MM.1S (cell line): Measurements from ENCODE around the gene CD19.

Experiments
- CTCF ChIP-seq: fragments of 300-600 bp; sonication (generic); IDR thresholded peaks from 2 replicates; pipeline ENCODE4 v1.5.1; 2016; ENCODE audit warnings: antibody characterized with exemption, low read length, mixed read lengths
- EZH2 ChIP-seq: fragments of 300-600 bp; sonication (generic); optimal IDR thresholded peaks from 2 replicates; pipeline ENCODE3; 2017; ENCODE audit warnings: low read depth, mild to moderate bottlenecking, antibody characterized with exemption, low read length, mixed read lengths
- EZH2phosphoT487 ChIP-seq: fragments of 300-600 bp; sonication (generic); IDR thresholded peaks from 2 replicates; pipeline ENCODE4 v1.6.1; 2018; ENCODE audit warnings: antibody characterized with exemption, low read length

- TF ChIP-seq CTCF = no peak
- TF ChIP-seq EZH2 = no peak
- TF ChIP-seq EZH2phosphoT487 = no peak
Measured at GRCh38 chr16:28882551-28883160, 49.1 kb upstream of the CD19 start.
